Mucosa of rectum (tissue), 2 donors: ENCODE data around the gene SH2D3A.

Experiments
- H3K27ac ChIP-seq, 2 donors: one replicate each; pipeline ENCODE4 v1.7.0; 2013; ENCODE audit warnings: inconsistent platforms in 2 of 2, low read depth in 2 of 2, low read length in 2 of 2
- H3K27me3 ChIP-seq, 2 donors: one replicate each; pipeline ENCODE4 v1.7.0; 2013; ENCODE audit warnings: low read length in 2 of 2; ENCODE audit not compliant: control insufficient read depth in 2 of 2, insufficient read depth in 2 of 2
- H3K36me3 ChIP-seq, 2 donors: one replicate each; pipeline ENCODE4 v1.7.0; 2013; ENCODE audit warnings: low read length in 2 of 2; ENCODE audit not compliant: control insufficient read depth in 2 of 2, insufficient read depth in 2 of 2
- H3K4me1 ChIP-seq, 2 donors: one replicate each; pipeline ENCODE4 v1.7.0; 2013; ENCODE audit warnings: low read length in 2 of 2, mild to moderate bottlenecking in 1 of 2; ENCODE audit not compliant: control insufficient read depth in 2 of 2, insufficient read depth in 2 of 2
- H3K4me3 ChIP-seq, 2 donors: one replicate each; pipeline ENCODE4 v1.7.0; 2013; ENCODE audit warnings: low read length in 2 of 2
- H3K9ac ChIP-seq, 2 donors: one replicate each; pipeline ENCODE4 v1.7.0; 2013; ENCODE audit warnings: low read length in 2 of 2, low read depth in 1 of 2, mild to moderate bottlenecking in 1 of 2
- H3K9me3 ChIP-seq, 2 donors: one replicate each; pipeline ENCODE4 v1.7.0; 2013; ENCODE audit warnings: low read length in 2 of 2; ENCODE audit not compliant: control insufficient read depth in 2 of 2
- donor health status: healthy.
- donor health status: Normal muscosa, but diverticular disease.

The SH2D3A gene

GRCh38 chr19:6767357-6768235 lies at the start of gene SH2D3A:
SH2D3A (minus strand) TSS chr19:6767435; CDS start chr19:6763748, 3,687 bp downstream.
- Histone ChIP-seq H3K4me3 (peak within 1 kb of the TSS; percentile 80 to 88), H3K36me3 (peaks cover 0 to 4% of the 10 kb centered on the region in 2 donors), H3K27ac (peak within 1 kb of the TSS; percentile 99), H3K27me3 (peaks cover 0 to 3% of the 10 kb centered on the region in 2 donors), H3K9ac (peak within 1 kb of the TSS; percentile 86 to 97), H3K4me1 (peaks cover 20 to 25% of the 10 kb centered on the region in 2 donors), H3K9me3 (no peaks in the 10 kb centered on the region)

- Histone ChIP-seq H3K4me3 (no peak overlapping the region), H3K36me3 (no peaks in the 10 kb centered on the region), H3K9me3 (no peaks in the 10 kb centered on the region), H3K27ac (no peak overlapping the region), H3K9ac (no peak overlapping the region), H3K4me1 (no peaks in the 10 kb centered on the region), H3K27me3 (no peaks in the 10 kb centered on the region)
These were observed 46.4 kb upstream of the SH2D3A start for GRCh38 chr19:6813659-6814058.

- H3K4me1 ChIP-seq = no peaks in the 10 kb centered on the region
- H3K27ac ChIP-seq = no peak overlapping the region
- no peak overlapping the region for H3K4me3 ChIP-seq
- no peaks in the 10 kb centered on the region for H3K36me3 ChIP-seq
- H3K9ac ChIP-seq = no peak overlapping the region
- no peaks in the 10 kb centered on the region for H3K9me3 ChIP-seq
- no peaks in the 10 kb centered on the region for H3K27me3 ChIP-seq
These were observed 45.4 kb upstream of the SH2D3A start for GRCh38 chr19:6812612-6813011.

DNA sequence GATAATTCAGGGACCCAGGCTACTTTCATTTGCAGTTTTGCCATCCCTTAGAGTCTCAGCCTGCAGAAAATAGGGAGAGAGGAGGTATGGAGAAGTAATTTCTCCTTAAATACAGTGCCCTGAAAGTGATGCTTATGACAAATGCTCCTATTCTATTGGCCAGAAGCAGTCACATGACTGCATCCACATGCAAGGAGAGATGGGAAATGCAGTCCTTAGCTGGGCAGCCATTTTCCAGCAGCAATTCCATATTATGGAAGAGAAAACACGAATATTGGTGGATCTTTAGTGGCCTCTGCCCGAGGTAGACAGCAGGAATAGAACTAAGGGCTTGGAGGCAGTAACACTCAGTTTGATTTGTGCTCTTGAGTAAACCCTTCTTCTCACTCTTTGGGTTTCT lies 44.7 kb upstream of the SH2D3A start:
- H3K4me3 ChIP-seq = no peak overlapping the region
- no peaks in the 10 kb centered on the region for H3K27me3 ChIP-seq
- no peaks in the 10 kb centered on the region for H3K9me3 ChIP-seq
- no peaks in the 10 kb centered on the region for H3K36me3 ChIP-seq
- H3K27ac ChIP-seq = no peak overlapping the region
- H3K9ac ChIP-seq = no peak overlapping the region
- H3K4me1 ChIP-seq = no peaks in the 10 kb centered on the region

- Histone ChIP-seq H3K36me3 (no peaks in the 10 kb centered on the region), H3K9ac (no peak overlapping the region), H3K9me3 (no peaks in the 10 kb centered on the region), H3K4me1 (no peaks in the 10 kb centered on the region), H3K27ac (no peak overlapping the region), H3K4me3 (no peak overlapping the region), H3K27me3 (no peaks in the 10 kb centered on the region)
These were observed 44.1 kb upstream of the SH2D3A start for GRCh38 chr19:6811378-6811777.

- no peak overlapping the region for H3K27ac ChIP-seq
These were observed 42.0 kb upstream of the SH2D3A start for GRCh38 chr19:6809262-6809661.

GRCh38 chr19:6808494-6808893 lies 41.3 kb upstream of the SH2D3A start:
- no peaks in the 10 kb centered on the region for H3K27me3 ChIP-seq
- H3K36me3 ChIP-seq = no peaks in the 10 kb centered on the region
- no peaks in the 10 kb centered on the region for H3K9me3 ChIP-seq
- no peak overlapping the region for H3K4me3 ChIP-seq
- no peak overlapping the region for H3K27ac ChIP-seq
- H3K9ac ChIP-seq = no peak overlapping the region
- no peaks in the 10 kb centered on the region for H3K4me1 ChIP-seq

More at GRCh38 chr19:6809262-6809661, 42.0 kb upstream of the SH2D3A start:
- Histone ChIP-seq H3K27me3 (no peaks in the 10 kb centered on the region), H3K9me3 (no peaks in the 10 kb centered on the region), H3K4me1 (no peaks in the 10 kb centered on the region), H3K4me3 (no peak overlapping the region), H3K36me3 (no peaks in the 10 kb centered on the region), H3K9ac (no peak overlapping the region)

DNA sequence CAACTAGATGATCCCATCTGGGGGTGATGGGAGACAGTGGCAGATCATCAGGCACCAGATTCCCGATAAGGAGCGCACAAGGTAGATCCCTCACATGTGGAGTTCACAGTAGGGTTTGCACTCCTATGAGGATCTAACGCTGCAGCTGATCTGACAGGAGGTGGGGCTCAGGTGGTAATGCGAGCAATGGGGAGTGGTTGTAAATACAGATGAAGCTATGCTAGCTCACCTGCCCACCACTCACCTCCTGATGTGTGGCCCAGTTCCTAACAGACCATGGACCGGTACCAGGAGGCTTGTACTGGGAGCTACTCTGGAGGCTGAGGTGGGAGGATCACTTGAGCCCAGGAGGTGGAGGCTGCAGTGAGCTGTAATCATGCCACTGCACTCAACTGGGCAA lies 40.1 kb upstream of the SH2D3A start:
- Histone ChIP-seq H3K27me3 (no peaks in the 10 kb centered on the region), H3K36me3 (no peaks in the 10 kb centered on the region), H3K9me3 (no peaks in the 10 kb centered on the region), H3K4me3 (no peak overlapping the region), H3K4me1 (peaks cover 0 to 3% of the 10 kb centered on the region in 2 donors), H3K27ac (no peak overlapping the region), H3K9ac (no peak overlapping the region)

- Histone ChIP-seq H3K4me3 (no peak overlapping the region), H3K9me3 (no peaks in the 10 kb centered on the region), H3K4me1 (peaks cover 0 to 3% of the 10 kb centered on the region in 2 donors), H3K9ac (no peak overlapping the region), H3K27me3 (no peaks in the 10 kb centered on the region), H3K36me3 (no peaks in the 10 kb centered on the region), H3K27ac (no peak overlapping the region)
These were observed 39.3 kb upstream of the SH2D3A start for GRCh38 chr19:6806488-6806887.

- H3K36me3 ChIP-seq = no peaks in the 10 kb centered on the region
- no peaks in the 10 kb centered on the region for H3K27me3 ChIP-seq
- H3K4me1 ChIP-seq = peaks cover 0 to 3% of the 10 kb centered on the region in 2 donors
- H3K9ac ChIP-seq = no peak overlapping the region
- H3K4me3 ChIP-seq = peak overlapping the region in 1 of 2 donors; percentile 42
- H3K9me3 ChIP-seq = no peaks in the 10 kb centered on the region
- peak overlapping the region in 1 of 2 donors; percentile 58 for H3K27ac ChIP-seq
These were observed 35.8 kb upstream of the SH2D3A start for GRCh38 chr19:6803036-6803404.
